Measurements from ENCODE around the gene HMCN1.

DNA sequence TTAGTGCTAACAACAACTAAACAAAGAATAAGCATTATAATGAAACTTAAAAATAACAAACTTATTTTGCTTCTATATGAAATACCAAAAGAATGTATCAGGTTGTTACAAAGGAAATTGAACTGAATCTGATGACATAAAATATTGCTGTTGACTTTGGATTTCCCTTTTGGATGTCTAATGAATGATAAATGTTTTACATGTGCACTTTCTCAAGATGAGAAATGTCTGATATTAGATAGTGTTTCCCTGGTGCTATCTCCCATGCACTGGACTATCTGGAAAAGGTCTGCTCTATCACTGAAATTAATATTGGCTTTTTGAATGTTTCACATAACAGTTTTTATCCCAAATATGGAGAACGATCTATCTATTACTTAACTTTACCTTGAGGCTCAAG is 179.9 kb downstream of the HMCN1 start:
- no peak for TF ChIP-seq POLR2A (IDR thresholded peaks at IDR 0.05)
- TF ChIP-seq, protein P1, sequence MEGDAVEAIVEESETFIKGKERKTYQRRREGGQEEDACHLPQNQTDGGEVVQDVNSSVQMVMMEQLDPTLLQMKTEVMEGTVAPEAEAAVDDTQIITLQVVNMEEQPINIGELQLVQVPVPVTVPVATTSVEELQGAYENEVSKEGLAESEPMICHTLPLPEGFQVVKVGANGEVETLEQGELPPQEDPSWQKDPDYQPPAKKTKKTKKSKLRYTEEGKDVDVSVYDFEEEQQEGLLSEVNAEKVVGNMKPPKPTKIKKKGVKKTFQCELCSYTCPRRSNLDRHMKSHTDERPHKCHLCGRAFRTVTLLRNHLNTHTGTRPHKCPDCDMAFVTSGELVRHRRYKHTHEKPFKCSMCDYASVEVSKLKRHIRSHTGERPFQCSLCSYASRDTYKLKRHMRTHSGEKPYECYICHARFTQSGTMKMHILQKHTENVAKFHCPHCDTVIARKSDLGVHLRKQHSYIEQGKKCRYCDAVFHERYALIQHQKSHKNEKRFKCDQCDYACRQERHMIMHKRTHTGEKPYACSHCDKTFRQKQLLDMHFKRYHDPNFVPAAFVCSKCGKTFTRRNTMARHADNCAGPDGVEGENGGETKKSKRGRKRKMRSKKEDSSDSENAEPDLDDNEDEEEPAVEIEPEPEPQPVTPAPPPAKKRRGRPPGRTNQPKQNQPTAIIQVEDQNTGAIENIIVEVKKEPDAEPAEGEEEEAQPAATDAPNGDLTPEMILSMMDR (IDR thresholded peaks at IDR 0.05), result no peak

Measured in right lobe of liver (tissue), 4 donors.